Subcutaneous abdominal adipose tissue (tissue), 5 donors: ENCODE results near the gene MSL1.
A peak's percentile ranks its signal among the peaks of the same experiment; 100 is the strongest.

Experiments
- H3K27ac ChIP-seq: one replicate; pipeline ENCODE4 v1.7.0; 2013; ENCODE audit warnings: low read depth, mild to moderate bottlenecking, inconsistent platforms, low read length, moderate library complexity
- H3K27me3 ChIP-seq, 5 donors: one replicate each; pipeline ENCODE4 v1.7.0; 2013; ENCODE audit warnings: low read length in 5 of 5, inconsistent platforms in 1 of 5; ENCODE audit not compliant: control insufficient read depth in 5 of 5, insufficient read depth in 4 of 5
- H3K36me3 ChIP-seq, 5 donors: one replicate each; pipeline ENCODE4 v1.7.0; 2013; ENCODE audit warnings: low read length in 5 of 5; ENCODE audit not compliant: control insufficient read depth in 5 of 5, insufficient read depth in 5 of 5
- H3K4me1 ChIP-seq, 5 donors: one replicate each; pipeline ENCODE4 v1.7.0; 2013; ENCODE audit warnings: low read length in 5 of 5, mild to moderate bottlenecking in 3 of 5, moderate library complexity in 1 of 5; ENCODE audit not compliant: control insufficient read depth in 5 of 5, insufficient read depth in 5 of 5
- H3K4me3 ChIP-seq, 5 donors: one replicate each; pipeline ENCODE4 v1.7.0; 2013; ENCODE audit warnings: low read length in 5 of 5, low read depth in 1 of 5
- H3K9ac ChIP-seq, 5 donors: one replicate each; pipeline ENCODE4 v1.7.0; 2013; ENCODE audit warnings: low read length in 5 of 5, mild to moderate bottlenecking in 4 of 5, moderate library complexity in 3 of 5
- H3K9me3 ChIP-seq, 5 donors: one replicate each; pipeline ENCODE4 v1.7.0; 2013; ENCODE audit warnings: low read length in 5 of 5; ENCODE audit not compliant: control insufficient read depth in 5 of 5
- donor health status: healthy.
- donor health status: healthy.
- donor health status: healthy.
- donor health status: healthy.
- donor health status: healthy.

The MSL1 gene

GRCh38 chr17:40097931-40098845 lies 23.6 kb upstream of the MSL1 start:
- H3K27ac ChIP-seq: peak overlapping the region; percentile 95
- no peaks in the 10 kb centered on the region for H3K9me3 ChIP-seq
- H3K36me3 ChIP-seq: peaks cover 0 to 50% (median 48%) of the 10 kb centered on the region in 5 donors
- H3K4me1 ChIP-seq: peaks cover 43 to 92% (median 81%) of the 10 kb centered on the region in 5 donors
- peaks cover 0 to 8% (median 0%) of the 10 kb centered on the region in 5 donors for H3K27me3 ChIP-seq
- peak overlapping the region; percentile 55 to 100 (median 77) for H3K4me3 ChIP-seq
- peak overlapping the region; percentile 49 to 81 (median 56) for H3K9ac ChIP-seq

GRCh38 chr17:40098846-40099618 lies 22.7 kb upstream of the MSL1 start:
- Histone ChIP-seq H3K27me3 (peaks cover 0 to 8% (median 0%) of the 10 kb centered on the region in 5 donors), H3K9ac (peak overlapping the region; percentile 88 to 98 (median 97)), H3K4me3 (peak overlapping the region; percentile 86 to 100 (median 92)), H3K36me3 (peaks cover 0 to 41% (median 39%) of the 10 kb centered on the region in 5 donors), H3K9me3 (no peaks in the 10 kb centered on the region), H3K4me1 (peaks cover 46 to 92% (median 77%) of the 10 kb centered on the region in 5 donors), H3K27ac (peak overlapping the region; percentile 95)

GRCh38 chr17:40099619-40100418 lies 22.0 kb upstream of the MSL1 start:
- H3K27me3 ChIP-seq: peaks cover 0 to 8% (median 0%) of the 10 kb centered on the region in 5 donors
- peak overlapping the region; percentile 86 to 100 (median 92) for H3K4me3 ChIP-seq
- peak overlapping the region; percentile 95 for H3K27ac ChIP-seq
- H3K36me3 ChIP-seq: peaks cover 0 to 34% (median 31%) of the 10 kb centered on the region in 5 donors
- H3K9me3 ChIP-seq: no peaks in the 10 kb centered on the region
- H3K9ac ChIP-seq: peak overlapping the region; percentile 88 to 98 (median 97)
- peaks cover 52 to 92% (median 76%) of the 10 kb centered on the region in 5 donors for H3K4me1 ChIP-seq

- Histone ChIP-seq H3K27me3 (peaks cover 0 to 8% (median 0%) of the 10 kb centered on the region in 5 donors), H3K4me1 (peaks cover 50 to 92% (median 76%) of the 10 kb centered on the region in 5 donors), H3K4me3 (peak within 1 kb of the TSS; percentile 86 to 100 (median 92)), H3K9ac (peak within 1 kb of the TSS; percentile 88 to 98 (median 97)), H3K9me3 (no peaks in the 10 kb centered on the region), H3K27ac (peak within 1 kb of the TSS; percentile 95), H3K36me3 (peaks cover 0 to 28% (median 26%) of the 10 kb centered on the region in 5 donors)
These were observed 21.4 kb upstream of the MSL1 start, which contains the start of gene NR1D1 for GRCh38 chr17:40100419-40100668. TSS of gene NR1D1 (minus strand) at chr17:40100589. CDS start at chr17:40100094, 495 bp downstream.

- peak overlapping the region; percentile 95 for H3K27ac ChIP-seq
- peak overlapping the region; percentile 72 to 100 (median 90) for H3K4me3 ChIP-seq
- no peaks in the 10 kb centered on the region for H3K9me3 ChIP-seq
- H3K4me1 ChIP-seq: peaks cover 47 to 92% (median 76%) of the 10 kb centered on the region in 5 donors
- H3K27me3 ChIP-seq: peaks cover 0 to 8% (median 0%) of the 10 kb centered on the region in 5 donors
- peaks cover 0 to 24% (median 21%) of the 10 kb centered on the region in 5 donors for H3K36me3 ChIP-seq
- H3K9ac ChIP-seq: peak overlapping the region; percentile 88 to 98 (median 97)
These were observed 21.0 kb upstream of the MSL1 start for GRCh38 chr17:40100669-40101366.

GRCh38 chr17:40101367-40102210 lies 20.2 kb upstream of the MSL1 start:
- Histone ChIP-seq H3K9ac (peak overlapping the region in 3 of 5 donors; percentile 47 to 97 (median 70)), H3K27ac (peak overlapping the region; percentile 95), H3K4me1 (peaks cover 43 to 92% (median 76%) of the 10 kb centered on the region in 5 donors), H3K27me3 (peaks cover 0 to 8% (median 0%) of the 10 kb centered on the region in 5 donors), H3K4me3 (peak overlapping the region; percentile 42 to 100 (median 86)), H3K9me3 (no peaks in the 10 kb centered on the region), H3K36me3 (peaks cover 0 to 16% (median 14%) of the 10 kb centered on the region in 5 donors)

GRCh38 chr17:40103071-40103661 lies 18.6 kb upstream of the MSL1 start:
- Histone ChIP-seq H3K4me1 (peaks cover 36 to 92% (median 76%) of the 10 kb centered on the region in 5 donors), H3K4me3 (peak overlapping the region in 2 of 5 donors; percentile 10 to 27), H3K9me3 (no peaks in the 10 kb centered on the region), H3K36me3 (peaks cover 0 to 1% (median under 1%) of the 10 kb centered on the region in 5 donors), H3K27me3 (peaks cover 0 to 8% (median 0%) of the 10 kb centered on the region in 5 donors), H3K9ac (peak overlapping the region in 2 of 5 donors; percentile 32 to 35), H3K27ac (peak overlapping the region; percentile 61)

GRCh38 chr17:40103688-40104087 lies 18.1 kb upstream of the MSL1 start:
- peaks cover 36 to 92% (median 74%) of the 10 kb centered on the region in 5 donors for H3K4me1 ChIP-seq
- peak overlapping the region in 1 of 5 donors; percentile 10 for H3K4me3 ChIP-seq
- H3K36me3 ChIP-seq: no peaks in the 10 kb centered on the region
- no peaks in the 10 kb centered on the region for H3K9me3 ChIP-seq
- H3K27me3 ChIP-seq: peaks cover 0 to 8% (median 0%) of the 10 kb centered on the region in 5 donors
- peak overlapping the region in 2 of 5 donors; percentile 32 to 35 for H3K9ac ChIP-seq
- peak overlapping the region; percentile 61 for H3K27ac ChIP-seq
